Spleen (tissue), 7 donors: ENCODE data around the gene SLC28A3.

ENCODE experiments used
- CTCF ChIP-seq, 11 experiments: fragments of 200-600 bp in 7 of 11; fragments of 450-650 bp in 4 of 11; sonication (generic) in 4 of 11; IDR thresholded peaks in 8 of 11; conservative IDR thresholded peaks in 3 of 11; 1 replicate in 7 of 11; 2 replicates in 4 of 11; pipeline versions ENCODE4 v1.4.0 to v1.8.0; 2016 to 2021; ENCODE audit warnings: antibody characterized with exemption in 11 of 11, inconsistent platforms in 4 of 11, mild to moderate bottlenecking in 1 of 11
- POLR2A ChIP-seq, 3 donors: fragments of 450-650 bp; IDR thresholded peaks; one replicate each; pipeline ENCODE4 v1.5.1; 2017; ENCODE audit warnings: antibody characterized with exemption in 3 of 3, mild to moderate bottlenecking in 1 of 3
- donor health status: DM: no; HTN: no; CAD: no; lungs with moderate emphysema.
- donor health status: DM: no; HTN: no; CAD: no.
- donor health status: DM: no; HTN: no; CAD: no.

GRCh38 chr9:84374516-84374915 is 34.0 kb upstream of the SLC28A3 start:
- TF ChIP-seq CTCF (IDR thresholded peaks at IDR 0.05 in 8 of 11, conservative IDR thresholded peaks at IDR 0.05 in 3 of 11) (no peak), POLR2A (IDR thresholded peaks at IDR 0.05) (no peak)
